Loucy (cell line): ENCODE data around the gene CHN2.

Experiments
- EZH2phosphoT487 ChIP-seq: fragments of 200-600 bp; IDR thresholded peaks from 2 replicates; pipeline ENCODE4 v1.6.1; 2018; ENCODE audit warnings: antibody characterized with exemption, mild to moderate bottlenecking, moderate library complexity, borderline replicate concordance
- TF ChIP-seq, protein P1 (sequence below): fragments of 200-600 bp; sonication (generic); conservative IDR thresholded peaks from 2 replicates; pipeline ENCODE4 v1.5.1; 2014; ENCODE audit warnings: mild to moderate bottlenecking, antibody characterized with exemption, low read length

DNA sequence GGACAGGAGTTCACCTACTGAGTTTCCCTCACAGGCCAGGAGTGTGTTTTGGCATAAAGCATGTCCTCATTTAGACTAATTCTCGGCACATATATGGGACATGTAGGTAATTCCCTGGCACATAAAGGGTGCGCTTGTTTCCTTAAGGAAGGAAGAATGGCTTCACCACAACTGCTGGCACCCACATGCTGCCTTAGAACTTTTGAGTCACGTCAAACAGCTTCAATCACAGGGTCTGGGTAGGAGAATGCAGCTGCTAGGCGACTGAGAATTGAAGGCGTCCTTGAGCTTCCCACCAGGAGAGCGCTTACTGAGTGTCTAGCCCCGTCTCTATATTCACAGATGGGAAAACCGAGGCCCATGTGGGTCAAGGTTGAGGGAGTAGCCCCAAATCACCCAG lies 146.1 kb downstream of the CHN2 start:
- TF ChIP-seq, protein P1, sequence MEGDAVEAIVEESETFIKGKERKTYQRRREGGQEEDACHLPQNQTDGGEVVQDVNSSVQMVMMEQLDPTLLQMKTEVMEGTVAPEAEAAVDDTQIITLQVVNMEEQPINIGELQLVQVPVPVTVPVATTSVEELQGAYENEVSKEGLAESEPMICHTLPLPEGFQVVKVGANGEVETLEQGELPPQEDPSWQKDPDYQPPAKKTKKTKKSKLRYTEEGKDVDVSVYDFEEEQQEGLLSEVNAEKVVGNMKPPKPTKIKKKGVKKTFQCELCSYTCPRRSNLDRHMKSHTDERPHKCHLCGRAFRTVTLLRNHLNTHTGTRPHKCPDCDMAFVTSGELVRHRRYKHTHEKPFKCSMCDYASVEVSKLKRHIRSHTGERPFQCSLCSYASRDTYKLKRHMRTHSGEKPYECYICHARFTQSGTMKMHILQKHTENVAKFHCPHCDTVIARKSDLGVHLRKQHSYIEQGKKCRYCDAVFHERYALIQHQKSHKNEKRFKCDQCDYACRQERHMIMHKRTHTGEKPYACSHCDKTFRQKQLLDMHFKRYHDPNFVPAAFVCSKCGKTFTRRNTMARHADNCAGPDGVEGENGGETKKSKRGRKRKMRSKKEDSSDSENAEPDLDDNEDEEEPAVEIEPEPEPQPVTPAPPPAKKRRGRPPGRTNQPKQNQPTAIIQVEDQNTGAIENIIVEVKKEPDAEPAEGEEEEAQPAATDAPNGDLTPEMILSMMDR = no peak
- no peak for TF ChIP-seq EZH2phosphoT487
